GM18520 (cell line): ENCODE measurements around the gene JPT1.

Experiments used
- ATAC-seq: cut with Tn5 transposase; IDR thresholded peaks from one replicate; pipeline ENCODE4 v1.9.1; 2021; ENCODE audit not compliant: unreplicated experiment

Gene JPT1

DNA sequence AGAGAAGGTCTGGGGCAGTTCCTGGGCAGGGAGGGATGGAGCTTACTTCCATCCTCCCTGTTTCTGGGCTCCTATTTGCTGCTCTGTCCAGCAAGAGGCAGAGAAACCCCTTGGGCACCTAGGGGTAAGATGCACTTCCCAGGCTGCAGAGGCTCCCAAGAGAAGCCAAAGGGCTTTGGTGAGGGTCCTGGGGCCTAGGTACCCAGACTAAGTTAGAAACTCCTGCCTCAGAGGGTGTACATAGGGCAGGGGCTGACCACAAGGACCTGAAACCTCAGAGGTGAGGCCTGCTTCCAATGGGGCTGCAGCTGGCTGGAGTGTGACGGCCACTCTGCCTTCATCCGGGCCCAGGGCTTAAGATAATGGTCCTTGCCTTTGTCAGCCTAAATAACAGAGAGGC is 46.1 kb downstream of the JPT1 start:
- no peak for ATAC-seq

DNA sequence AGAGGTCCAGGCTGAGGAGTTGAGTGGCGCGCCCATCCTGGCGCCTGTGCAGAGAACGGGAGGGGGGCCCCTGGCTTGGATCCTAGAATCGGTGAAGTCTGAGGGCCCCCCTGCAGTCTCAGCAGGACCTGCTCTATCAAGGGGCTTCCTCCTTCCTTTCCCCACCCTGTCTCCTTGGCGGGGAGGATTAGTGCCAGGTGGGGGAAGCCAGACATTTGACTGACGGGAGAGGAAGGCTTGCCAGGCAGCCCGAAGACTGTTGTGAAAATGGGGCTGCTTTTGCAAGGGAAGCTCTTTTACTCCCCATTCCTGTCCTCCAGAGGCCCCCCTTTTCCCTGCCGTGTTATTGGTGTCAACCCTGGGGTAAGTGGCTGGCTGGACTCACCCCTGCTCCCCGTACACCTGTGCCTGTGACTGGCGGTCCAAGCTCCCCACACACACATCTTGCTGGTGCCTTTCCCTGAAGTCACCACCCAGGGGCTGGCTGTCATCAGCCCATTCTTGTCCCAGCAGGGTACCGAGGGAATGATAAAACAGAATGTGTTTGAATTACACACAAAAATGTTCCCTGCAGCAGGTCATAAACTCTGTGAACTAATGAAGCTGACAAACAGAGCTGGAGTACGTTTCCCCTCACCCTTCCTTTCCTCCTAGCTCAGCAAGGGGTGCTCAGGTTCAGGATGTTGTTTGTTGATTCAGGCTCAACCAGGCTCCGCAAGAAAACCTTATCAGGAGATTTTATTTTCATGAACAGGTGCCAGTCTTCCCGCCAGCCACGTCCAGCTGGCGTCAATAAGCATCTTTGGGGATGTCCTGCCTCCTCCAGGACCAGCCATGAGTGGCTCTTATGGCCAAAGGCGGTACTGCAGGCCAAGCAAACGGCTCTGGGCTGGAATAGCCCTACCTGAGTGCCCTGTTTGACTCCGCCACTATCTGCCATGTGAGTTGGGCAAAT is 48.9 kb downstream of the JPT1 start:
- ATAC-seq = no peak

DNA sequence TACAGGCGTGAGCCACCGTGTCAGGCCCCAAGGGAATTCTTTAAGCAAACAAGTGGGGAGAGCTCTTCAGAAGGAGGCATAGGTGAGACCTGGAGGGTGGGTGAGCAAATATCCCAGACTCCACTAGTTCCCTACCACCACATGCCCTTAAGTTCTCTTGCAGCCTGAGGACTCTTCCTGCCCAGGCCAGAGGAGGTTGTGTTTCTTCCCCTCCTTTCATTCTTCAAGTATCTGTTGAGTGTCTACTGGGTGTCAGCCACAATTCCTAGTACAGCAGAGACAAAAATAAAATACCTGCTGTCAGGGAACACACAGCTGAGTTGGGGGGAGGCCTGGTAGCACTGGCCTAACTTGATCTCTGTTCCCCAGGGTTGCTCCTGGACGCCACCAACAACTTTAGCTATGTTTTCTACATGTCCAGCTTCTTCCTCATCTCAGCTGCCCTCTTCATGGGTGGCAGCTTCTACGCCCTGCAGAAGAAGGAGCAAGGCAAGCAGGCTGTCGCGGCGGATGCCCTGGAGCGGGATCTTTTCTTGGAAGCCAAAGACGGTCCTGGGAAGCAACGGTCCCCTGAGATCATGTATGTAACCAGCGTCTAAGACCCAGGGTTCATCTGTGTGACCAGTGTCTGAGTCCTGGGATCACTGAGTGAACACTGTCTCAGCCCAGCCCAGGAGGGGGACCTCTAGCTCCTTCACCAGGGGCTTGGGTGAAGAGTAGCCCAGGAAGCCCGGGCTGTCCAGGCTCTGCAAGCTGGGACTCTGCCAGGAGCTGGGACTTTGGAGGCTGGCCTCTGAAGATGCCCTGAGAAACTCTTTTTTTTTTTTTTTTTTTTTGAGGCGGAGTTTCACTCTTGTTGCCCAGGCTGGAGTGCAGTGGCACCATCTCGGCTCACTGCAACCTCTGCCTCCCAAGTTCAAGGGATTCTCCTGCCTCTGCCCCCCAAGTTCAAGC is 50.4 kb downstream of the JPT1 start:
- no peak for ATAC-seq

DNA sequence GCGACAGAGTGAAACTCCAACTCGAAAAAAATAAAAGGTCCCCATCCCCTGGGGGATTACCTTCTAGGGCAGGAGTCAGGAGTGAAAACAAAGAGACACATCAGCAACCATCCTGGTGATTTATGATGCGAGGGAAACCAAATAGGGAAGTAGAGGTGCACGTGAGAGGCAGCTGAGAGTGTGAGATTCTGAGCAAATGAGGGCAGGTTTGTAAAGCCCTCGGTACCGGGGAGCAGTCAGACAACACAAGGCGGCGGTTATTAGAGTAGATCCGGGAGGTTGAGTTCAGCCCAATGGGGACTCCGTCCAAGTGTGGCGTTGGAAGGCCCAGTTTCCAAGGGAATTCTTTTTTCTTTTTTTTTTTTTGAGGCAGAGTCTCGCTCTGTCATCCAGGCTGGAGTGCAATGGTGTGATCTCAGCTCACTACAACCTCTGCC is 51.9 kb downstream of the JPT1 start:
- no peak for ATAC-seq

DNA sequence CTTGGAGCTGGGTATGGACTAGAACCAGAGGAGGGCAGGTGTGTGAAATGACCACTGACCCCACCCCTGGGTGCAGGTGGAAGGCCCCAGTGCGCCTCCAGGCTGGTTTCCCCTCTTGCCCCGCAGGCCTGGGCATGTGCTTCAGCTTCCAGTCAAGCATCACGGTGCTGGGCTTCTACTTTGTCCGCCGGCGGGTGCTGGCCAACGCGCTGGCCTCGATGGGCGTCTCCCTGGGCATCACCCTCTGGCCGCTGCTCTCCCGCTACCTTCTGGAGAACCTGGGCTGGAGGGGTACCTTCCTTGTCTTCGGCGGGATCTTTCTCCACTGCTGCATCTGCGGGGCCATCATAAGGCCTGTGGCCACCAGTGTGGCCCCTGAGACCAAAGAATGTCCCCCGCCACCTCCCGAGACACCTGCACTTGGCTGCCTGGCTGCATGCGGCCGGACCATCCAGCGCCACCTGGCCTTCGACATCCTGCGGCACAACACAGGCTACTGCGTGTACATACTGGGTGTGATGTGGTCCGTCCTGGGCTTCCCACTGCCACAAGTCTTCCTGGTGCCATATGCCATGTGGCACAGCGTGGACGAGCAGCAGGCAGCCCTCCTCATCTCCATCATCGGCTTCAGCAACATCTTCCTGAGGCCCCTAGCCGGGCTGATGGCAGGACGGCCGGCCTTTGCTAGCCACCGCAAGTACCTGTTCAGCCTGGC is 54.3 kb downstream of the JPT1 start:
- no peak for ATAC-seq

DNA sequence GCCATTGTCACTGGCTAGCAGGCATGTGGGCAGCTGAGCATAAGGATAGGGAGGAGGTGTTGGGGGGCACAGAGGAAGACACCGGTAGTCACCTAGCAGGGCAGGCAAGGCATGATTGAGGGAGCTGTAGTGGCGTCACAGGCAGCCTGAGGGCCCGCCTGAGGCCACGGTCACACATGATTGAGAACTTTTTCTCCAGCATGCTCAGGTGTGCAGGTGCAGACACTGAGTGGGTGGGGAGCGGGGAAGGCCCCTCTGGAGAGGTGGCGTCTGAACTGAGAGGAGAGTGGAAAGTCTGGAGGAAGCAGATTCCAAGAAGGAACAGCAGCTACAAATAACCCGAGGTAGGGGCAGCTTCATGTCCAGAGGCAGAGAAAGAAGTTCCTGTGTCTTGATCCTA is 55.5 kb downstream of the JPT1 start:
- no peak for ATAC-seq

DNA sequence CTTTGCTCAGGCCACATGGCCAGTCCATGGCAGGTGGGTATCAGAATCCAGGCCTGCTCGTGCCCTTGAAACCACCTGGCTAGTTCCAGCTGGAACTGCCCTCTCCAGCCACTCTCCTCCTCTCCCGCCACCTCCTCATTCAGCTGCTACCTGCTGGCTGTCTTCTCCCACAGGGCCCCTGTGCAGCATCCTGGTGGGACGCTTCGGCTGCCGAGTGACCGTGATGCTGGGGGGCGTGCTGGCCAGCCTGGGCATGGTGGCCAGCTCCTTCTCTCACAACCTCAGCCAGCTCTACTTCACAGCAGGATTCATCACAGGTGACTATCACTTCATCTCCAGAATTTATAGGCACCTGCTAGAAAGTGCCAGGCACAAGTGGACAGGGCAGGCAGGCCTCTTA is 56.4 kb downstream of the JPT1 start:
- no peak for ATAC-seq

DNA sequence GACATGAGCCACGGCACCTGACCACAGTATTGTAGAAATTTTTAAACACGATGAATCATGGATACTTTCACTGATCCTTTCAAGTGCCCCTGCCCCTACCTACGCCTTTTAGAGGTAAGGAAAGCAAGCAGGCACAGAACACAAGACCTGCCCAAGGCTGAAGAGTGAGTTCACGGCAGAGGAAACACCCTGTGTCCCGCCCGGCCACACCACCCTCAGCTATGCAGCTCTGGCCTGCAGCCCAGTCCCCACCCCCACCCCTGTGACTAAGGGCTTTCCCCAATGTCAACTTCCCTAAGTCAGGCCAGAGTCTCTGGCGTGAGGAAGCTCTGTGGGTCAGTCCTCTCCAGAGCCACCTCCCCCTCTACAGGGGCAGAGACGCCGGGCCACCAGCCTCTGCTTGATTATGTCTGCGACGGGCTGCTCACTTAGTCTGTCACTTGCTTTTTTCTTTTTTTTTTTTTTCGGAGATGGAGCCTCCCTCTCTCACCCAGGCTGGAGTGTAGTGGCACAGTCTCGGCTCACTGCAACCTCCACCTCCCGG is 58.2 kb downstream of the JPT1 start:
- no peak for ATAC-seq

DNA sequence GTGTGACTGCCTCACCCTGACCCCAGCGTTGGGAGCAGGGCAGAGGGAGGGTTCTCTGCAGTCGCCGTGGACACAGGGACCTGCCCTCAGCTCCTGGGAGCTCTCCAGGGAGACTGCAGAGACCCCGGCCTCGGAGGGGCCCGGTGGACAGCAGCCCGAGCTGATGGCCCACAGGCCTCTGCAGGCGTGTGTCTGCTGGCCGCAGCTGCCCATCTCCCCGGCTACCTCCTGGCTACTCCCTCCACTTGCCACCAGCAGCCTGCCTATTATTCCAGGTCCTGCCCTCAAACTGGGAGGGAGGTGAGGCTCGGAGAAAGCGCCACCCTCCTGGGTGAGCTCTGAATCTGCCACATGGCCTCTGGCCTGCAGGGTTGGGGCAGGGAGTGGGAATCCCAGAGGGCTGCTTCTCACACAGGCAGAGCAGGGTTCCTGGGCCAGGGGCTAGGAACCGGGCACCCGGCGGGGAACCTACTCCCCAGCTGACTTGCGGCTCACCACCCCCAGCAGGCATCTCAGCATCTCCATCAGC is 59.4 kb downstream of the JPT1 start:
- ATAC-seq = no peak

DNA sequence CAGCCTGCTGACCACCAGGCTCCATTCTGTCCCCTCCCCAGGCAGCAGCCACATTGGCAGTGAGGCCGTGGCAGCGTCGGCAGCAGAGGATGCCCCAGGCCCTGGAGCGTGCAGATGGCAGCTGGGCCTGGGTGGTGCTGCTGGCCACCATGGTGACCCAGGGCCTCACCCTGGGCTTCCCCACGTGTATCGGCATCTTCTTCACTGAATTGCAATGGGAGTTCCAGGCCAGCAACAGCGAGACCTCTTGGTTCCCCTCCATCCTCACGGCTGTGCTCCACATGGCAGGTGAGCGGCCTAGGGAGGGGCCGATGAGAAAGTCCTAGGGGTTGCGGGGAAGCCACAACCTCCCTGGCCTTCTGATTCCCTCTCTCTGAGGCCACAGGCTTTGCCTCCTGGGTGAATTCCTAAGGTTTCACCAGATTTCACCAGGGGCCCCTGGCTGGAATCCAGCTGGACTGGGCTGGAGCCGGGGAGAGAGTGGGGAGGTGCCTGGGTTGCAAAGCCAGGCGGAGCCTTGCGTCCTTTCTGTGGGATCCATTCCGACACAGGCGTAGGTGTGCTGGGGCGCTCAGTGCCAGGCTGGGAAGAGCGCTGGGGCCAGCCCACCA is 60.7 kb downstream of the JPT1 start:
- no peak for ATAC-seq

DNA sequence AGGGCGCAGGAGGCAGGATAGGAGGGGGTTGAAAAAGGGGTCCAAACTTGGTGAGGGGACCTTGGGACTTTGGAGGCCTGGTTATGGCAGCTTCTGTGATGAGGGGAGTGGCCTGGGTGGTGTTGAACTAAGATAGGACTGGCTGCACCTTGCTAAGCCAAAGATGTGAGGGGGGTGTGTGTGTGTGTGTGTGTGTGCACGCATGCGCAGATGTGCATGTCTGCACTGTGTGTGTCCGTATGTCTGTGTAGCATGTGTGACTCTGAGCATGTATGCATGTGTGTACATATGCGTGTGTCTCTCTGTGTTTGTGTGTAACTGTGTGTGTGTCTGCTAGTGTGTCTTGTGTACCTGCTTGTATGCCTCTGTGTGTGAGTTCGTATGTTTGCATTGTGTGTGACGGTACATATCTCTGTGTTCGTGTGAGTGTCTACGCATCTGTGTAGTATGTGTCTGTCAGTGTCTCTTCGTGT is 62.4 kb downstream of the JPT1 start:
- ATAC-seq = no peak

DNA sequence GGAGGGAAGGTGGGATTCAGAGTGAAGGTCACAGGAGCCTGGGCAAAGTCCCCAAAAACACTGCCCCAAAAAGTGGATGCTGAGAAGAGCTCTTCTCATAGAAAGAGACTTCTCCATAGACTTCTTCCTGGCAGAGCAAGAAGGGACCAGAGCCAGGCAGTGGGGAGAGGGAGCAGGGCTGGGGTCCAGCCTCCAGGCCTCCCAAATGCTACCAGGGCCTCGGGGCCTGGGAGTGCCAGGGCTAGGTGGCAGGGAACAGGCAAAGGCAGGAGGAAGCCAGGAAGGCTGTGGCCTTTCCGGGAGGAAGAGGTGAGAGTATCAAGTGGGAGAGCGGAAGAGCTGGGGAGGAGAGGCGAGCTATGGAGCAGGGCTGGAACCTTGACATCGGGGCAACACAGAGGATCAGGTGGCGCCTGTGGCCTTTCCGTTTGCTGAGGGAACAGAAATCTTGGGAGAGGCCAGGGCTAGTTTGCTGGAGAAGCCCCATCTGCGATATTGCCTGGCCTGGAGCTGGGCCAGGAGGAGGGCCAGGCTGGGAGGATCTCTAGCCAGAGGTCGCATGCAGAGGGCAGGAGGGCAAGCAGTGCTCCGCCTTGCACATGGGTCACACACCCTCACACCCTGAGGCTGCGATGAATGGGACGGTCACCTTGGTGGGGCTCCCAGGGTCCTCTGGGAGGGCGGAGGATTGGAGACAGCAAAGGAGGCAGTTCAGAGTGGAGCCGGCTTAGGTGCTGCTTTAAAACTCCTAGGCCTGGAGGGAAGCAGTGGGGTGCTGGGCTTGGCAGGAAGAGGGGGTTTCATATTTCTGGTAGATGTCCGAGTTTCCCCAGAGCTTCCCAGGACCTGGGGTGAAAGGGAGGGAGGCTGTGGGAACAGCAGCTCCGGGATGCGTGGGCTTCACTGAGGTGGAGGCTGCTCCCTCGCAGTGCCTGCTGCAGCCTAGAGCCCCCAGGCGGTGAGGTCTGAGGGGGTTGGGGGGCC is 63.1 kb downstream of the JPT1 start:
- ATAC-seq = no peak

DNA sequence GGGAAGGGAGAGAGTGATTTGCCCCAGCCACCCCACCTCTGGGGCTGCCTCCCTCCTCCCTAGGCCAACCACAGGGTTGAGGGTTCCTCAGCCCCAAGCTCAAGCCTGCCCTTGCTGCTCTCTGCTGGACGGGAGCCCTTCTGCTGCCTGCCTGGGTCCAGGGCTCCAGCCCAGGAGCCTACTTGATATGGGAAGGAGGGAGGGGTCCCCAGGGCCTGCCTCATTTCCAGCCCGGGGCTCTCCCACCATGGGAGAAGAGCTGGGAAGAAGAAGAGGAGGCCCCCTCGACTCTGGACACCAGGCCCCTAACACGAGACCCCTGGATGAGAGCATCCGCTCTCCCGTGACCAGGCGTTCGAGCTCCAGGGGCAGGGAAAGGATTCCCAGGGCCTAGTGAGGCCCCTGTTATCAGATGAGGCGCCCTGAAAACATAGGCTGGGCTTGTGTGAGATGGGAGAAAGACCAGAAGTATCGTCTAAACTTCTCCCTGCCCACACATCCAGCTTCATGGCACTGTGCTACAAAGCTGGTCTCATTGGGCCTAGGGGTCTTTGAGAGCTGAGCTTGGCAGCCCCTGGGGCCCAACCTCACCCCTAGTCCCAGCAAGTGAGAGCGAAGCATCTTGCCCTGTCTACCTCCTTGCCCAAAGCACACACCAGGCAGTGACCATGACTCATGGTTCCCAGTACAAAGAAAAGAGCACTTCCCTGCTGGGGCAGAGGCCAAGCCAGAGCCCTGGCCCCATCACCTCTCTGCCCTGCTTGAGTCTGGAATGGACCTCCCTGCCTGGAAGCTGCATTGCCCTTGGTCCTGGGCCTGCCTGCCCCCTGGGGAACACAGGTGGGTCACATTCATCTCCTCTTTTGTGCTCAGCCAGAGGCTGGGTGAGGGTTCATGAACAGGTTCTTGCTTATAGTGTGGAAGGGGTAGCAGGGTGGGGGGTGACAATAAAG is 65.6 kb downstream of the JPT1 start:
- ATAC-seq = no peak

DNA sequence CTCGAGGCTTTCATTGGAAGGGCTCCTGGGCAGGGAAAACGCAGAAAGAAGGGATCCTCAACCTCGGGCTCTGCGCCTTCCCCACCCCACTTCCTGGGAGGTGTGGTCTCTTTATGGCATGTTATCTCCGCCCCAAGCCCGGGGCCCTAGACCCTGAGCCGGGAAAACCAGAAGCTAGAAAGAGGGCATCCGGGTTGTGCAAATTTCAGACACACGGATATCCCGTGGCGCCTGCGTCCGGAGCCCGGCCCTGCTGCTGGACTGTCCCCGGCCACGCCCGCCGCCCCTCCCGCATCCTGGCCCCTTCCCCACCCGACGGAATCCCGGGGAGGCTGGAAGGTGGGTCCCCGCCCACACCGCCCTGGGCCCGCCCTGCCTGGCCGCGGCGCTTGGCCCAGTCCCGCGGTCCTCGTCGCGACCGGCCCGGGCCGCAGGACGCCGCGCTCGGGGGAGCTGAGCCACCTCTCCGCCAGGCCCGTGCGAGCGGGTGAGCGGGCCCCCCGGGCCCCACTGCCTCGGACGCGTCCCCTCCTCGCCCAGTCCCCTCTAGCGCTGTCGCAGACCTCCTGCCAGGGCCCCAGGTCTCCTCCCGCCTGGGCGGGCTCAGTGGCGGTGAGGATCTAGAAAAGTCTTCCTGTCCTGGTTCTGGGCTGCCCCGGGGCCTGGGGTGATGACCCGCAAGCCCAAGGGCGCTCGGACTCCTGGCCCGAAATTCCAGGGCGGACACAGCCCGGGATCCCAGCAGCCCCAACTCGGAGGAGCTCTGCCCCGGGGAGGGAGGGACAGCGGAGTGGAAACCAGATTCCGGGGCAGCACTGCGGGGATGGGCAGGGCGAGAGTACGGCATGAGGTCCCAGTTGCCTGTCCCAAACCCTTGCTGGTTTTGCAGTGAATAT is 66.5 kb downstream of the JPT1 start, which contains the start of gene SLC16A5:
TSS of gene SLC16A5 (plus strand) at position 397 of the 896 bp plus-strand sequence. CDS start 5,683 bp downstream, outside the sequence.
- ATAC-seq = no peak

DNA sequence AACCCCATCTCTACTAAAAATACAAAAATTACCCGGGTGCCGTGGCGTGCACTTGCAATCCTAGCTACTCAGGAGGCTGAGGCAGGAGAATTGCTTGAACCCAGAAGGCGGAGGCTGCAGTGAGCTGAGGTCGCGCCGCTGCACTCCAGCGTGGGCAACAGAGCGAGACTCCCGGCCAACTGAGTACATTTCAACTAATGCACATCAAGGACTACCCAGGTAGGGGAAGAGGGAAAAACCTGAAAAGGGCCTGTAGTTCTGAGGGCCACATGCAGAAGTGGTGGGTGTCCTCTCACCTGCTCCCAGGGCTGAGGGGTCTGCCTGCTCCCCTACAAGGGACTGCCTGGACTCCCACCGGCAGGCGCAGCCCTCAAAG is 67.1 kb downstream of the JPT1 start:
- no peak for ATAC-seq

DNA sequence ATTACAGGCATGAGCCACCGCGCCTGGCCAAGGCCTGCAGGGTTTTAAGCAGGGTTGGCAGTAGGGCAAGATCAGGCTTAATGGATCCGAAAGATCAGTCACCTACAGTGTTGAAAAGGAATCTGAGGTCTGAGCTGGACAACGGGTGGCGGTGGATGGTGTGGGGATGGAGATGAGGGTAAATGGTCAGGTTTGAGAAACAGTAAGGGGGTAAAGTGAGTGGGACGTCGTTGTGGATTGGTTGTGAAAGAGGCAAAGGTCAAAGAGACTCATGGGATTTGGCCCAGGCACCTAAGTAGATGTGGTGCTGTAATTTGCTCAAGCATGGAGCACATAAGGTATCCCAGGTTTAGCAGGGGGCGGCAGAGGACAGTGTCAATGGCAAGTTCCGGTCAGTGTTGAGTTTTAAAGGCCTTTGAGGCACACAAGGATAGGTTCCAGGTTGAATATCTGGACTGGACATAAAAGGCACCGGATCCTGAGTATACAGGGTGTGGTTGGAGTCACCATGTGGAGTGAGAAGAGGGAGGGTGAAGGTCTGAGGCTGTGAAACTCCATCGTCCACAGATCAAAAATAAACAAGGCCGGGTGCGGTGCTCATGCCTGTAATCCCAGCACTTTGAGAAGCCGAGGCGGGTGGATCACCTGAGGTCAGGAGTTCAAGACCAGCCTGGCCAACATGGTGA is 67.7 kb downstream of the JPT1 start:
- ATAC-seq = no peak
